ENCODE measurements around the gene C4orf50. TPM values are rescaled to one million over a fixed set of nuclear protein-coding genes. Genes with fewer than 3 reads are reported as not detected.

The C4orf50 gene
- total RNA-seq, result under 0.01 TPM in 1 of 2 replicates, not detected in the other

DNA sequence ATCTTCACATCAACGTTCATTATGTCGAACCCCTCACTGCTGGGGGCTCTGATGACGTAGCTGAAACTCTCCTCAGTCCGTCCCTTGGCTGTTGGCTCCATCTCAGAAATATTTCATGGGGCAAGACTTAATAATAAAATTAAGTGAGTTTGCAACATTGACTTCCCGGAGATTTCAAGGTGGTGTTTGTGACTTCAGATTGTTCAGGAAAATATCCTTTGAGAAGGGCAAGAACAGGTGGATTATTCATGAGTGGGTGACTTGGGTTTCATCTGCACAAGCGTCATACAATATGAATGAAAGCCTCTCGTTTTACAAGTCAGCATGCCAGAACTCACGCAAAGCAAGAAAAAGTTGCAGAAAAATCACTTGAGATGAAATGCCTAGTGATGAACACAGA is at the start of gene C4orf50:
TSS of gene C4orf50 (minus strand) at position 101 of the 400 bp plus-strand sequence.

DNA sequence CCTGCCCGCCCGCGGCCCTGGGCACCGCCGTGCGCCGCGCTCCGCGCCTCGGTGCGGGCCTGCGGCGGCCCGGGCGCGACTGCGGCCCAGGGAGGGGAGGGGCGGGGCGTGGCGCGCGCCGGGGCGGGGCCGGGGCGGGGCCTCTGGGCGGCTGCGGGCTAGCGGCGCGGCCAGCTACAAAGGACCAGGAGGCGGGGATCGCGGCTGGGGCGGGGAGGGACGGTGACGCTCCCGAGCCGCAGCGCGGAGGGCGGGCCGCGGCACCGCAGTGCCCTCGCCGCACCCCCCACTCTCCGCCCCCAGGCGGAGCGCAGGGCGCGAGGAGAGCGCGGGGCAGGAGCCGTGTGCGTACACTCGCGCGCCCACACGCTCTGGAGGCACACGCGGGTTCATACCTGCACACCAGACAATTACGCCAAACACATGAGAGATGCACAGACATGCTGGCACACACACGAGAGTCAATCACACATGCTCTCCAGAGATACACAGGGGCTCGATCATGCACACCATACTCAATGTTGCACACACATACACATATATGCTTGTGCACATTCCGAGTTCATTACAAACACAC is 125.1 kb downstream of the C4orf50 start, which contains the start of gene CRMP1:
TSS of gene CRMP1 (minus strand) at position 83 of the 577 bp plus-strand sequence. CDS start 117 bp downstream, outside the sequence.

Other genes starting within 250 kb of the C4orf50 start
- gene CRMP1, start 125.3 kb downstream of the C4orf50 start, total RNA-seq, result under 0.01 and 2.3 TPM in 2 replicates
- not detected in 2 replicates for gene JAKMIP1, start 182.1 kb upstream of the C4orf50 start, total RNA-seq

Measured in bladder microvascular endothelial cell (primary cell).